T-helper 2 cell treated with Interferon-gamma antibody and Interleukin-4, amounts not matched to agents 5 μg/mL and 100 μg/mL, for 36 hours (primary cell): ENCODE data around the gene AMIGO3.

ENCODE experiments used
- DNase-seq: peaks from one replicate; pipeline ENCODE4 v3.0.0; 2021; ENCODE audit warnings: low spot score
- H3K27ac Mint-ChIP-seq: one replicate; pipeline ENCODE4 v1.8.0; 2021; ENCODE audit warnings: mild to moderate bottlenecking, mixed read lengths
- H3K27me3 Mint-ChIP-seq: one replicate; pipeline ENCODE4 v1.8.0; 2021; ENCODE audit warnings: low read depth, mixed read lengths
- H3K36me3 Mint-ChIP-seq: one replicate; pipeline ENCODE4 v1.8.0; 2021; ENCODE audit warnings: low read depth, mixed read lengths
- H3K4me1 Mint-ChIP-seq: one replicate; pipeline ENCODE4 v1.8.0; 2021; ENCODE audit warnings: low read depth, mixed read lengths
- H3K4me3 Mint-ChIP-seq: one replicate; pipeline ENCODE4 v1.8.0; 2022; ENCODE audit warnings: mild to moderate bottlenecking, moderate library complexity, mixed read lengths
- H3K9me3 Mint-ChIP-seq: one replicate; pipeline ENCODE4 v1.8.0; 2021; ENCODE audit warnings: mixed read lengths

The AMIGO3 gene

GRCh38 chr3:49720855-49721595 is 1.5 kb upstream of the AMIGO3 start:
- H3K27me3 Mint-ChIP-seq, result no peaks in the 10 kb centered on the region
- H3K4me1 Mint-ChIP-seq, result peaks cover 32% of the 10 kb centered on the region
- peaks cover 31% of the 10 kb centered on the region for H3K36me3 Mint-ChIP-seq
- no peaks in the 10 kb centered on the region for H3K9me3 Mint-ChIP-seq
- H3K27ac Mint-ChIP-seq, result peak overlapping the region; percentile 12
- no peak overlapping the region for H3K4me3 Mint-ChIP-seq
- DNase-seq, result no peak

DNA sequence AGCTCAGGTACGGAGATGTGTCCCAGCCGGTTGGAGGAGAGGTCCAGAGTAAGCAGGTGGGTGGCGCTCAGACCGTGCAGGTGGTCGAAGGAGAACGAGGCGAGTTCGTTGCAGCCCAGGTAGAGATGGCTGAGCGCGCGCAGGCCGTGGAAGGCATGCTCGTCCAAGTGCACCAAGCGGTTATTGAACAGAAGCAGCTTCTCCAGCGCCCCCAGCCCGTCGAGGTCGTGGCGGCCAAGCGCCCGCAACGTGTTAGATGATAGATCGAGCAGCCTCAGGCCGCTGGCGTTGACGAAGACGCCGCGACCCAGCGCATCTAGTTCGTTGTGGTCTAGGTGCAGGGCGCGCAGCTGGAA is 648 bp downstream of the AMIGO3 start:
- no peak for DNase-seq
- peak overlapping the region; percentile 86 for H3K4me3 Mint-ChIP-seq
- no peaks in the 10 kb centered on the region for H3K9me3 Mint-ChIP-seq
- no peaks in the 10 kb centered on the region for H3K27me3 Mint-ChIP-seq
- peaks cover 35% of the 10 kb centered on the region for H3K36me3 Mint-ChIP-seq
- peak overlapping the region; percentile 26 for H3K27ac Mint-ChIP-seq
- peaks cover 24% of the 10 kb centered on the region for H3K4me1 Mint-ChIP-seq

DNA sequence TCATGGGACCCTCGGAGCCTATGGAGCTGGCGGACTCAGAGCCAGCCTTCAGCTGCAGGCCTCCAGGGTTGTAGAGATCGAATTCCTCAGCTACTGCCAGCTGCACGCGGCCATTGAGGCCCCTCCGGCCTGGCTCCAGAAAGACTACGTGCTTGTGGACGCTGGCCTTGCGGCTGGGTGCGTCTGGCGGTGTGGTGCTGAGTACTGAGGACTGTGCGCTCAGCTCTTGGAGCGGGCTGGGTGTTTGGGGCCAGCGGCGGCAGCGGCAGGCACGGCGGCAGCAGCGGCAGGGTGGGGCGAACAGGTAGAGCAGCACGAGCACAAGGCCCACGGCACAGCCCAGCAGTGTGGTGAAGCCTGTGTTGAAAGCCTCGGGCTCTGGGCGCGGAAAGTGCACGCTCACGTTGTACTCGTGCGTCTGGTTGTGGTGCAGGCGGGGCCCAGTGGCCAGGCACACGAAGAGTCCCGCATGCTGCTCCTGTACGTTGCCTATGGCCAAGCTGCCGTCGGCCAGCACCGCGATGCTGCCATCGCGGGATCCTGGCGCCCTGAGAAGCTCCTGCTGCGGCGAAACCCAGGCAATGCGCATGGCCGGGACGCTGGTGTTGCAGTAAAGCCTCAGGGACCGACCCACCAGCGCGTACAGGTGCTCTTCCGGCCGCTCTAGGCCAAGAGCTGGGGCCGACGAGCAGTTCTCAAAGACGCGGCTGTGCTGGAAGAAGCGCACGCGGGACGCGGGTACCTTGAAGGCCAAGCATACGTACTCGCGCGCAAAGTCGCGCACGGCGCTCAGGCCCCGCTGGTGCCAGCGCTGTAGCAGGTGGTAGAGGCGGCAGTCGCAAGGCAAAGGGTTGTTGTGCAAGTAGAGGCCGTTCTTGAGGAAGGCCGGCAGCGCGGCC is 1.3 kb downstream of the AMIGO3 start:
- Mint-ChIP-seq H3K36me3 (peaks cover 34% of the 10 kb centered on the region), H3K4me3 (peak overlapping the region; percentile 86), H3K27ac (peak overlapping the region; percentile 26), H3K4me1 (peaks cover 24% of the 10 kb centered on the region), H3K9me3 (no peaks in the 10 kb centered on the region), H3K27me3 (no peaks in the 10 kb centered on the region)
- no peak for DNase-seq

DNA sequence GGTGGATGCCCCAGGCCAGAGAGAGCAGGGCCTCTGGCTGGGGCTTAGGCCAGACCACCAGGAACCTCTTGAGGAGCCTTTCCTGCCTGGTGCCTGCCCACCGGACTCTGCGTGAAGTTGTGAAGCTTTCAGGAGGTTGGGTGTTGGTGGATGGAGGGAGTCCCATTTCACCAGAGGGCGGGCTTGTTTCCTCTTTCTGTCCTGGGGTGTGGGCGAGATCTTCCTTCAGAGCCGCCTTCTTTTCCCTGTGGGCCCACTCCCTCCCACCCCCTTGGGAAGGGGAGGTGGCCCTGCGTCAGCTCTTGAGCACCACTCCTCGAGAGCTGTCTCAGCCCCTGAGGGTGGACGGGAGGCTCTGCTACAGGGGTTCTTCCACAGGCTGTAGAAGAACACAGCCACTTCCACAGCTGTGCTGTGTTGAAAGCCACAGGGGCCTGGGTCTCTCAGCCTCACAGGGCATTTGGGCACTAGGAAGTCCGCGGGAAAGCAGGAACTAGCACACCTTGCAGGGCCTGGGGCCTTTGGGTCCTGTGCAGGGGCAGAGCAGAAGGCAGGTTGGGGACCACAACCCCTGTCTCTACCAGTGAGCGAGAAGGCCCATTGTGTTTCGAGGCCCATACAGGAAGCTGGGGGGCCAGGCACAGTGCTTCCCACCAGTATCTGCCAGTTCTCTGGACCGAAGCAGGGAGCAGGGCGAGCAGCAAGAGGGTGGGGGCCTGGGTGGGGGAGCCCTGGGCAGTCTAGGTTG is 2.1 kb downstream of the AMIGO3 start:
- Mint-ChIP-seq H3K4me3 (no peak overlapping the region), H3K36me3 (peaks cover 27% of the 10 kb centered on the region), H3K4me1 (peaks cover 24% of the 10 kb centered on the region), H3K27me3 (no peaks in the 10 kb centered on the region), H3K27ac (no peak overlapping the region), H3K9me3 (no peaks in the 10 kb centered on the region)
- DNase-seq, result no peak

DNA sequence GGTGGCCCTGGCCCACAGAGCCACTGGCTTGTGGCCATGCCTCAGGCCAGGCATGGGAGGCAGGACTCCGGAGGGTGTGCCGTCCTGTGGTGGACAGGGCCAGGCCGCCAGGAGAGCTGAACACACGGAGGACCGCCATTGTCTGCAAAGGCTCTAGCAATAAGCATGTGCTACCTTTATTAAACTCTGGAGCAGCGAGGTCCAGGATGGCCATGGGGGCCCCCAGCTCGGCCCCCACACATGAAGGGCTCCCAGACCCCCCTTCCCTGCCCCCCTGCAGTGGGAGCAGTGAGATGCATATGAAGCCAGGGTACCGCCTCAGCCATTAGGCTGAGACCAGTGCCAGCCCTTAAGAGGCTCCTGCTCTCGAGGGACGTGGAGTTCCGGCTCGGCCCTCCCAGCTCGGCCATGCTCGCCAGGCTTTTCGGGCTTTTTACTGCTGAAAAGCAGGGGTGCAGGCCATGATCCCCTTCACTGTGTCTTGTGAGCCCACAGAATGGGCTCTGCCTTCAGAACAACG is 2.7 kb downstream of the AMIGO3 start:
- Mint-ChIP-seq H3K36me3 (peaks cover 21% of the 10 kb centered on the region), H3K27ac (no peak overlapping the region), H3K4me3 (no peak overlapping the region), H3K4me1 (peaks cover 23% of the 10 kb centered on the region), H3K27me3 (no peaks in the 10 kb centered on the region), H3K9me3 (no peaks in the 10 kb centered on the region)
- DNase-seq, result no peak

DNA sequence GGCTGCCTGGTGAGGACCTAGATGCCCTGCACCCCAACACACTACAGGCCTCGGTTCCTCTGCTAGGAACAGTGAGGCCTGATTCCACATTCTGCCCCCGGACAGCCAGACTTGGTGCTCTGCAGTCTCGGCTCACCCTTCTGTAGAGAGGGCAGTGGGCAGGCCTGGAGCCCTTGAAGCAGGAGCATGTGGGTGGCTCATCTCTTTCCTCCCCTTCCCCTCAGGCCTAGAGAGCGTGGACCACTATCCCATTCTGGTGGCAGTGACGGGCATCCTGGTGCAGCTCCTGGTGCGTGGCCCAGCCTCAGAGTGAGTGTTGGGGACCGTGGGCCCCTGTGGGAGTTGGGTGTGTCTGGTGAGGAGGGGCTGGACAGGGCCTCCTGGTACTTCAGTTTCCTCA is 3.3 kb downstream of the AMIGO3 start:
- peaks cover 26% of the 10 kb centered on the region for H3K4me1 Mint-ChIP-seq
- H3K36me3 Mint-ChIP-seq, result peaks cover 18% of the 10 kb centered on the region

GRCh38 chr3:49715611-49716121 is 3.8 kb downstream of the AMIGO3 start:
- DNase-seq, result no peak
- H3K9me3 Mint-ChIP-seq, result no peaks in the 10 kb centered on the region
- no peaks in the 10 kb centered on the region for H3K27me3 Mint-ChIP-seq
- peaks cover 13% of the 10 kb centered on the region for H3K36me3 Mint-ChIP-seq
- no peak overlapping the region for H3K4me3 Mint-ChIP-seq
- peaks cover 27% of the 10 kb centered on the region for H3K4me1 Mint-ChIP-seq
- no peak overlapping the region for H3K27ac Mint-ChIP-seq

More for the DNA sequence above, 3.3 kb downstream of the AMIGO3 start:
- no peaks in the 10 kb centered on the region for H3K27me3 Mint-ChIP-seq
- H3K9me3 Mint-ChIP-seq, result no peaks in the 10 kb centered on the region
- H3K27ac Mint-ChIP-seq, result no peak overlapping the region
- no peak for DNase-seq
- H3K4me3 Mint-ChIP-seq, result no peak overlapping the region

- Mint-ChIP-seq H3K27ac (no peak overlapping the region), H3K4me3 (no peak overlapping the region), H3K9me3 (no peaks in the 10 kb centered on the region), H3K4me1 (peaks cover 26% of the 10 kb centered on the region), H3K36me3 (peaks cover 12% of the 10 kb centered on the region), H3K27me3 (no peaks in the 10 kb centered on the region)
- no peak for DNase-seq
Observed at GRCh38 chr3:49714728-49715550, 4.5 kb downstream of the AMIGO3 start.

DNA sequence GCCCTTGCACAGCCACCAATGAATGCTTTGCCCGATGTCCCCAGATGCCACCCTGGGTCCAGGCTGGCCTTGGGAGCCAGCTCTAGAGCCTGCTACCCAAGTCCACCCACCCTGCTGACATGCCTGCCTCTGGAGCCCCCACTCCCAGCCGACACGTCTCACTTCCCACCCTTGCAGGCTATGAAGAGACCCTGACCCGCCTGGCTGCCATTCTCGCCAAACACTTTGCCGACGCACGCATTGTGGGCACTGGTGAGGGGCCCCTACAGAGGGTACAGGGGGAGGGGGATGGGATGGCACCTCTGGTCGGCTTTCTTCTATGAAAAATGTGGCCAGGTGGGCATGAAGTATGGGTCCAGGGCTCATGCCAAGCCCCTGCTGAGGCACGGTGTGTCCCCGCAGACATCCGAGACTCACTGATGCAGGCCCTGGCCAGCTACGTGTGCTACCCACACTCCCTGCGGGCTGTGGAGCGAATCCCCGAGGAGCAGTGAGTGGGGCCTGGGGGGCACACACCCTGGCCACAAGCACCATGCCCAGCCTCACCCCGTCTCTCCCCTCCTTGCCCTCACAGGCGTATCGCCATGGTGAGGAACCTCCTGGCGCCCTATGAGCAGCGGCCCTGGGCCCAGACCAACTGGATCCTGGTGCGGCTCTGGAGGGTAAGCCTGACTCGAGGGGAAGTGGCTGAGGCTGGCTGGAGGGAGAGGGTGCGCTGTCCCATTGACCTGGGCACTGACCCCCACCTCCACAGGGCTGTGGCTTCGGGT is 6.0 kb downstream of the AMIGO3 start:
- Mint-ChIP-seq H3K4me3 (no peak overlapping the region), H3K36me3 (peaks cover 7% of the 10 kb centered on the region), H3K4me1 (peaks cover 13% of the 10 kb centered on the region), H3K27me3 (no peaks in the 10 kb centered on the region), H3K9me3 (no peaks in the 10 kb centered on the region), H3K27ac (no peak overlapping the region)
- DNase-seq, result no peak

GRCh38 chr3:49712631-49713317 is 6.7 kb downstream of the AMIGO3 start:
- peaks cover 12% of the 10 kb centered on the region for H3K4me1 Mint-ChIP-seq
- no peak for DNase-seq
- no peaks in the 10 kb centered on the region for H3K27me3 Mint-ChIP-seq
- peaks cover 6% of the 10 kb centered on the region for H3K36me3 Mint-ChIP-seq
- H3K27ac Mint-ChIP-seq, result no peak overlapping the region
- no peaks in the 10 kb centered on the region for H3K9me3 Mint-ChIP-seq
- no peak overlapping the region for H3K4me3 Mint-ChIP-seq

GRCh38 chr3:49712166-49712565 is 7.3 kb downstream of the AMIGO3 start:
- Mint-ChIP-seq H3K27ac (no peak overlapping the region), H3K4me3 (no peak overlapping the region)

DNA sequence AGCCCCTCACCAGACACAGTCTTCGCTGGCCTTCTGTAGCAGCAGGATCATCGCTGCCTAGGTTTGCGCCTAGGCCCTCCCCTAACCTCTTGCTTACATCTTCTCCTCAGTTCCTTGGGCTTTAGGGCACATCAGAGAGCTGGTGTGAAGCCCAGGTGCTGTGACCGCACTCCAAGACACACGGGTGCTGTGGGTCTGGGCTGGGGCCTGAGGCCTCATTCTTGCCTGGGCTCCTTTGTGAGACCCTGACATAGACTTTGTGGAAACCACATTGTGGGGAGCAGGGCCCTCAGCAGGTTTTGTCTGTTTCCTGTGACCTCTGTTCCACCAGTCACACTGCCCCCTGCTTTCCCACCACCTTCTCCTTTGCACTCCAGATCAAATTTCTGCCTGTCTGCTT is 8.0 kb downstream of the AMIGO3 start:
- Mint-ChIP-seq H3K9me3 (no peaks in the 10 kb centered on the region), H3K27ac (peak overlapping the region; percentile 42), H3K27me3 (no peaks in the 10 kb centered on the region), H3K4me1 (peaks cover 12% of the 10 kb centered on the region), H3K36me3 (peaks cover 8% of the 10 kb centered on the region), H3K4me3 (no peak overlapping the region)
- DNase-seq, result no peak

More at GRCh38 chr3:49712166-49712565, 7.3 kb downstream of the AMIGO3 start:
- Mint-ChIP-seq H3K27me3 (no peaks in the 10 kb centered on the region), H3K4me1 (peaks cover 12% of the 10 kb centered on the region), H3K36me3 (peaks cover 6% of the 10 kb centered on the region), H3K9me3 (no peaks in the 10 kb centered on the region)
- no peak for DNase-seq
